ENCODE data around the gene RNF44.
"Not testable (repeated sequence)": the region's sequence is repeated elsewhere in the genome, so short reads cannot be mapped to it uniquely, and the experiment has no call there.

Gene RNF44

DNA sequence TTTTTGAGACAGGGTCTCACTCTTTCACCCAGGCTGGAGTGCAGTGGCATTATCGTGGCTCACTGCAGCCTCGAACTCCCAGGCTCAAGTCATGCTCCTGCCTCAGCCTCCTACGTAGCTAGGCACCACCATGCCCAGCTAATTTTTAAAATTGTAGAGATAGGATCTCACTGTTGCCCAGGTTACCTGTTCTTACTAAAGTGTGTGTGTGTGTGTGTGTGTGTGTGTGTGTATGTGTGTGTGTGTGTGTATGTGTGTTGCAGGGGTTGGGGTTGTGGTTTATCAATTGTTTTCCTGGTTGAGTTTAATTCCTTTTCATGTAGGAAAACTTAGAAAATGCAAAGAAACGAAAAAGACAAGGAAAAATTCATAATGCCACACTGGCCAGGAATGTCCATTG is 21.8 kb downstream of the RNF44 start:
- no peak for DNase-seq

- DNase-seq, result no peak
Measured at GRCh38 chr5:176514244-176514950, 22.8 kb downstream of the RNF44 start.

GRCh38 chr5:176513788-176514187 is 23.4 kb downstream of the RNF44 start:
- DNase-seq, result no peak

- no peak for DNase-seq
Measured at GRCh38 chr5:176508603-176509002, 28.6 kb downstream of the RNF44 start.

- no peak for DNase-seq
Measured at GRCh38 chr5:176507911-176508310, 29.3 kb downstream of the RNF44 start.

GRCh38 chr5:176503496-176503895 is 33.7 kb downstream of the RNF44 start:
- DNase-seq, result no peak

DNA sequence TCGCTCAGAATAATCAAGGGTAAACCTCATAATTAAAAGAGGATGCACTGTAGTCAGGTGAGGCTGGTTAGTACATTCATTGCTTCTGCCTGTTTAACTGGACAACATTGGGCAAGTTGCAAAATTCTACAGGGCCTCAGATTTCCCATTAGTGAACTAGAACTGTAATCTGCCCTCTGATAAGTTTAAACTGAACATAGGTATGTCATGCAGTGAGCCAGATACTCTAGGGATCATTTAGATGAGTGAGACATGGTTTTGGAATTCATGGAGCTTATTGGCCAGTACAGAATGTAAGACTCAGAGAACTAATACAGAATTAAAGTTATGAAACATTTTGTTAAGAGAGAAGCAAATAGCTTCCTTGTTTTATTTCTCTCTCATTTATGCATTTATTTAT is 35.9 kb downstream of the RNF44 start:
- no peak for DNase-seq

DNA sequence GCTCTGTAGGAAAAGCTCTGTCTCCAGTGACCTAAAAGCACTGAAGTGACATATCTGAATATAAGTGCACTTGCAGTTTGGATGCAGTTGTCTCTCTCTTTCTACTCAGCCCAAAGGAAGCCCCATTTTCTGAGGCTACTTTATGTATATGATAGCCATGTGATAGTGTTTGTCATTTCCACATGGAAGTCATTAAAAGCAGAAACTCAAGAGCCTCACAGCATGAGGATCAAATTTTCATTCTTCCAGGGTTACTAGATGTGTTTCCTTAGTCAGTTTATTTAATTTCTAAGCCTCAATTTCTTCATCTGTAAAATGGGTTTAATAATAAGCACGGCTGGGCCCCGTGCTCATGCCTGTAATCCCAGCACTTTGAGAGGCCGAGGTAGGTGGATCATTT is 36.7 kb downstream of the RNF44 start:
- DNase-seq, result no peak

- no peak for DNase-seq
Measured at GRCh38 chr5:176499273-176499672, 37.9 kb downstream of the RNF44 start.

DNA sequence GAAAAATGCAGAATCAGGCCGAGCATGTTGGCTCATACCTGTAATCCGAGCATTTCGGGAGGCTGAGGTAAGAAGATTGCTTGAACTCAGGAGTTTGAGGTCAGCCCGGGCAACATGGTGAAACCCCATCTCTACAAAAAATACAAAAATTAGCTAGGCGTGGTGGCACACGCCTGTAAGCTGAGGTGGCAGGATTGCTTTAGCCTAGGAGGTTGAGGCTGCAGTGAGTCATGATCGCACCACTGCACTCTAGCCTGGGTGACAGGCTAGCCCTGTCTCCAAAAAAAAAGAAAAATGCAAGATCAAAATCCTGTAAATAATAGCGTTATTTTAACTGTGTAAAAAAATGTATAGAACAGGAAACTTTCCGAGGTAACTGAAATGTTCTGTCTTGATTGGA is 39.4 kb downstream of the RNF44 start:
- DNase-seq, result no peak

GRCh38 chr5:176492431-176492830 is 44.8 kb downstream of the RNF44 start:
- DNase-seq, result no peak

DNA sequence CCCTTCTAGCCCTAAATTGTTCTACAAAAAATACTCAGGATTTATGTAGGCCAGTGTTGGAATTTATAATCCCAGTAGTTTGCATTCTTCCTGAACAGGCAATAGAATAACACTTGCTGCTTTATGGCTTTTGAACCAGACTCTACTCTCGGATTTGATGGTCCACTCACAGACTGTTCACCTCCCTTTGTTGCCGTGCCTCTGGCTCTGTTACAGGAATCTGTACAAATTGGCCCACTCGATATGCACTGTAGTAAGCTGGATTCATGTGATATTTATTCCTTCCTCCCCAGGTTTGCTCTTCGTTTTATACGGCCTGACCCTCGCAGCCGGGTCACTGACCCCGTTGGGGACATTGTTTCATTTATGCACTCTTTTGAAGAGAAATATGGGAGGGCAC is 45.3 kb downstream of the RNF44 start:
- DNase-seq, result no peak

DNA sequence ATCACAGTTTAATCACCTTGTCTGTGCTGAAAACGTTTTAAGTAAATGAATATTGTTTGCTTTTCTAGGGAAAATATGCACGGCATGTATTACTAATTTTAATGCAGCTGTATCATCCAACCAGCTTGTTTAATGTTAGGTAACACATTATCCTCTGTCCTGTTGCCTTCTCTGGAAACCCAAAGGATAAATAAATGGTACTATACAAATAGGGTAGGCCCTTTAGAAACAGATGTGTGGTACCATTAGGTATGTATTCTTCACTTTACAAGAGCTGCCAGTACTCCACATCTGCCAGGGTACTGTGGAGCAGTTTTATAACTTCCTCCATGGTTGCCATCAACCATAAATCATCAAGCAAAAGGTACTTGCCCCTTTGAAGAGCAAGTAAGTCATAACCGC is 46.1 kb downstream of the RNF44 start:
- DNase-seq, result no peak

- DNase-seq, result no peak
Measured at GRCh38 chr5:176490301-176490700, 46.9 kb downstream of the RNF44 start.

GRCh38 chr5:176489077-176489476 is 48.1 kb downstream of the RNF44 start:
- no peak for DNase-seq

GRCh38 chr5:176487160-176487559 is 50.0 kb downstream of the RNF44 start:
- DNase-seq, result not testable (repeated sequence)

GRCh38 chr5:176486189-176486757 is 50.9 kb downstream of the RNF44 start:
- no peak for DNase-seq

- DNase-seq, result no peak
Measured at GRCh38 chr5:176485176-176485575, 52.0 kb downstream of the RNF44 start.

GRCh38 chr5:176481711-176482110 is 55.5 kb downstream of the RNF44 start:
- DNase-seq, result no peak

Data from hippocampal formation (tissue), 2 donors.